DMS114 treated with DMSO at 0.1 percent for 48 hours (cell line): ENCODE data around the gene IL1RAPL1.

ENCODE experiments used
- DNase-seq: peaks from one replicate; lab custom pipeline; 2025; ENCODE audit not compliant: unreplicated experiment; lab: John Stamatoyannopoulos, UW

The IL1RAPL1 gene

DNA sequence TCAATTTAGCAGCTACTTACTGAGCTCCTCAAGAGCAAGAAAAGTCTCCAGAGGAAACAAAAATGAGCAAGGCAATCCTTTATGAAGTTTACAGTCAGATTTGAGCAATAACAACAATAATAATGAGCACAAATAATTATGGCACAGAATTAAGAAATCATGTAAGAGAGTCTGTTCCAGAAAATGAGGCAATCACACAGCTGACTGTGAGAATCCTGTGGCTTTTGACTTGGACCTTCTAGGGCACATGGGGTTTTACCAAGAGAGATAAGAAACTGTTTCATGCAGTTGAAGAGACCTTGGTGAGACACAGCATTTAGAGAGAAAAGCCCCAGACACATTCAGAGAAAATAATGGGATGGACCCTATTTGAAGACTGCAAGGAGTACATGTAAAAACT, 1265.5 kb downstream of the IL1RAPL1 start:
- no peak for DNase-seq

DNA sequence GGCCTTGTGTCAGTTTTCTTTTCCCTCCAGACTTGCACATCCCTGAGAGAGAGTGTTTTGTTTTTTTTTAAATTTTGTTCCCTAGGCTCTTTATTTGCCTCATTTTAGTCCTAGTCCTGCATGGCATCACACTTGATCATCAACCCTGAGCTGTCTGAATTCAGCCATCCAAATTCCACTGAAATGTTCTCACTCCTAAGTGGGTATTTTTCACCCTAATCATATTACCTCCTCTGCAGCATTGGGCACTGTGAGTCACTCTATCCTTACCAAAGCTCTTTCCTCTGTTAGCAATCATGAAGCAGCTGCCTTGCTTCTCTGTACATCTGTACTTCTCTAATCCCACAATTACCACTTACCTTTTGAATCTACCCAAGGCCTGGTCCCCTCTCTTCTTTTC, 1271.5 kb downstream of the IL1RAPL1 start:
- no peak for DNase-seq

DNA sequence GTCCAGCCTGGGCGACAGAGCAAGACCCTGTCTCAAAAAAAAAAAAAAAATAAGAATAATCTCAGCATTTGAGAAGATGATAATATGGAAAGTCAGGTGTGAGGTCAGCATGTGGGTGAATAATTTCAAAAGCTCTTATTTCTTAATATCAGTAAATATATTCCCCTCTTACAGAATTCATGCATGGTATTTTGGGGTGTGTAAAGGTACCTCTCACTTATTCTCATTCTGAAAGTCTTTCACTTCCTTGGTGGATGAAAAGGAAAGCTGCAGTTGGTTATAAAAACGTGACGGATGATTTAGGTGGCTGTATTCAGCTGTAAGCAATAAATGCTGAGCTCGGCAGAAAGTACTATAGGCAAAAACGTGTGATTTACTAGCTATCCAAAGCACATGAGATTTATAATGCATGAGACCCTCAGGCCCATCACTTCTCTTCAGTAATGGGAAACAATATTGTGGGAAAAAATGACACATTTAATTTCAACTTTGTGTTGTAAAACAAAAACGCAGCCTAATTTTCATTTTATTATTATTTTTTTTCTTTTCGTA, 1275.0 kb downstream of the IL1RAPL1 start:
- no peak for DNase-seq

DNA sequence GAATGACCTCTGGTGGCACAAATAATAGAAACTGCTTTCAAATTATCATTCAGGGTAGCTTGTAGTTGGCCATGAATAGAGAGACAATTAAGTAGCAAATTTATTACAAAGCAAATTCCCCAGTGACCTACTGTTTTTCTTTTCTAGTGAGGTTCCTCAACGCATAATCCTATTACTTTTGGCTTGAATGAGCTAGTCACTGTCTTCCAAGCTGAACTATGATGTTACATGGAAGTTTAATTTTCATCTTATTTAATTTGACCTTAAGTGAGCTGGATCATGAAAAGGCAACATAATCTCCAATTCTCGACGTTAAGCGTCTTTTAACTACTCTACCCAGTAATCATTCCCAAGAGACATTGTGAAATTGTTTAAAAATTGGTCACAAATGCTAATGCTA, 1280.7 kb downstream of the IL1RAPL1 start:
- no peak for DNase-seq

DNA sequence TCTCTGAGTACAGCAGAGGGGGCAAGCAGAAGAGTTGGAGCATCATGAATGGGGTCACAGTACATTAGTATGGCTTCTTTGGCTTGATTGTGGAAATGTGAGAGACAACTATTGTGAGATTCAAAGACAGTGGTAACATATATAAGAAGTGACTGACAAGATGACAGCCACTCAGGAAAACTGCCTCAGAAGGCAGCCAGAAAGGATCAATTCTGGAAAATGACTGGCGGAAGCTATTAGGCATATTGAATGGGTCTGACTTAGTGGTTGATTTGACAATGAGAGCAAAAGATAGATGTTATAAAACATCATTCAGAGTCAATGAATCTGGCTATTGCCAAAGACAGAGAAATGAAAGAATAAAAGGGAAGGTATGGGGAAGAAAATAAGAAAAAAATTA, 1282.6 kb downstream of the IL1RAPL1 start:
- no peak for DNase-seq

GRCh38 chrX:29870608-29871007, 1283.4 kb downstream of the IL1RAPL1 start:
- no peak for DNase-seq

DNA sequence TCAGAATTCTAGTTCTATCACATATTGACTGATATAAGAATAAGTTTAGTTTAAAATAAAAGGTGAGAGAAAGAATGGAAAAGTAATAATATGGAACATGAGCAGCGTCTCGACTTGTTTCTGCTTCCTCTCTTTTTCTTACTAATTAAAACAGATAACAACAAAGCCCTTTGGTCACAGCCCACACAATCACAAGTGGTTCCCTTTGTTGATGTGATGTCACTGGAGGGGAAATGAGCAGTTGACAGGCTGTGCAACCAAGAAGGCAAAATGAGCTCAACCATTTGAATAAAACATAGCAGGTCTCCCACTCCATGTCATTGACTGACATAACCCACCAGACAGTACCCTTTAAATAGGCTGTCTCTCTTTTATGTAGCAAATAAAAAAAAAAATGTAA, 1285.6 kb downstream of the IL1RAPL1 start:
- no peak for DNase-seq

DNA sequence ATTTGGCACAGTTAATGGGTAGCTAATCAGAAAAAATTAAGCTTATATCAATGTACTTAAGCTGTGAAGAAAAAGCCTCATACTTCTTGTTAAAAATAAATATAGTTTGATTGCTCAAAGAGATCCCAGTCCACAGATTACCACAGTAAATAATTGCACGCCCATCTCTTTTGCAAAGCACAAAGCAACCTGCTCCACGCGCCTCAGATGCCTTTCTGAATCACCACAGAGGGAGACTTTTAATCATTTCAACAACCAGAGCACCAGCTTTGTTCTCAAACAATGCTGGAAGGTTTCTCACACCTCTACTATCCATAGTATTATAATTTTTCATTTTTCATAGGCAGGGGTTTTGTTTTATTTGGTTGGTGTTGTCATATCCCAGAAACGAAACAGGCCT, 1289.5 kb downstream of the IL1RAPL1 start:
- DNase-seq, result no peak

GRCh38 chrX:29880977-29881376, 1293.7 kb downstream of the IL1RAPL1 start:
- DNase-seq, result no peak

- no peak for DNase-seq
These were observed 1302.8 kb downstream of the IL1RAPL1 start for GRCh38 chrX:29890004-29890403.

DNA sequence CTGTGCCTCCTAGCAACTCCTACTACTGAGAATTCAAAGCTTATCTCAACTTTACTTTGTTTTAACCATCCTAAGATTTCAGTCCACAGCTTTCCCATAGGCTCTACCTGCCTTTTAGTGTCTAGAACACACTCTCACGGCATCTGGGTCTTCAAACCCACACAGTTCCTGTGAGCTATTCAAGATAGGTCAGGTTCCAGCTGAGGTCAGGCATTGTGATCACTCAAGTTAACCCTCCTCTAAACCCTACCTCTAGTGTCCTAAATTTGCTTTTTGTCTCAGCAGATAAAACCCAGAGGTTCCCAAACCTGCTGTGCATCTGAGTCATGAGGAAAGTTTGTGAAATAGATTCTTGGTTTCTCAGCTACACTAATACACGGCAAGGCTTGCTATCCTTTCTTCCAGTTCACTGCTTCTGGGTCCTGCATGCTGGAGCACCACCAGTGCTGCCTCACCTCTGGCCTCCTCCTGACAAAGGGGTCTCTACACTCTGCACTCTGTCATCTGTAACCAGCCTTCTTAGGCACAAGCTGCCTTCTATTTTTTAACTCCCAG, 1303.5 kb downstream of the IL1RAPL1 start:
- DNase-seq, result no peak

DNA sequence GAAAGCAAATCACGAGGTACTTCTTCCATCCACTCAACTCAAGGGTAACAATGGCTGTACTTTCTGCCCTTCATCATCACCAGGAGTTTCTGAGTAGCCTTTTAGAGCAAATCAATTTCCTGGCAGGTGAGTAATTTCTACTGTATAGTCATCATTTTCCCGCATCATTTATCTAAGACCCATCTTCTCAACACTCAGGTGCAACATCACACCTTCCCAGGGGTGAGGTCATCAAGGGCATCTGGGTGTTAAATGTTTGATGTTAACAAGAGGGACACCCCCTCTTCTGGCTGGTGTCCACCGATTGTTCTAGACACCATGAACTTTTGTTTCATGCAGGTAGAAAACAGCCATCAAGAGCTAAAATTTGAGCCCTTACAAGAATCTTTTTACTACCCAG, 1314.8 kb downstream of the IL1RAPL1 start:
- no peak for DNase-seq

DNA sequence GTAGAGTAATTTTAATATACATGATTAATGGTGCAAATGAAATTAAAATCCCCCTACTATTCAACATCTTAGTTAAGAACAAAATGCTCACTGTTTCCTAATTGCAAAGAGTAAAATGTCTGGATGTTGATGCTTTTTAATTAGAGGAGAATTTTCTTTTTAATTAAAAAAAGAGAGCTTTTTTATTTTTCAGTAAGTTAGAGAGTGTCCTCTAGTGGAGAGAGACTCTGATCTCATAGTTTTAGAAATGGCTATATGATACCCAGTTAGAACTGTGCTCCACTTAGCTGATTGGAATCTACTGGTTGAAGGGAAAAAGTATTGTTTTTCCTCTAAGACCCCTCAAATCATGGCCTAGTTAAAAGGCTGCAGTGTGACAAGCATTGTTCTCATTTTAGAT, 1316.1 kb downstream of the IL1RAPL1 start:
- no peak for DNase-seq

GRCh38 chrX:29911673-29912072, 1324.4 kb downstream of the IL1RAPL1 start:
- no peak for DNase-seq

DNA sequence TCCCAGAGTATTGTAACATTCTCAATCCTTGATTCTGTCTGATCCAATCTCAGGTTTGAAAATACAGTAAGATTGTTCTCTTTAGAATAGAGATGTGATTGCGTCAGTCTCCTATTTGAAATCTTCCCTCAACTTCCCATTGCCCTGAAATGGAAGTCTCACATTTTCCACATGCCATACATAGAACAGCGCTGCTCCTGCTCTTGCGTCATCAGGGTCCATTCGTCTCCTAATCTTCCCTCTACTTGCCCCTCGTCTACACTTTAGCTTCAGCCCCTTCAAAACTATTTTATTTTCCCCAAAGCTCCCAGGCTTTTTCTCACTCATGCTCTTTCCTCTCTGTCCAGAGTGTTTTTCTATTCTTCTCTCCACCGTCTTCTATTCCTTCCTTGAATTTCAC, 1326.4 kb downstream of the IL1RAPL1 start:
- no peak for DNase-seq

DNA sequence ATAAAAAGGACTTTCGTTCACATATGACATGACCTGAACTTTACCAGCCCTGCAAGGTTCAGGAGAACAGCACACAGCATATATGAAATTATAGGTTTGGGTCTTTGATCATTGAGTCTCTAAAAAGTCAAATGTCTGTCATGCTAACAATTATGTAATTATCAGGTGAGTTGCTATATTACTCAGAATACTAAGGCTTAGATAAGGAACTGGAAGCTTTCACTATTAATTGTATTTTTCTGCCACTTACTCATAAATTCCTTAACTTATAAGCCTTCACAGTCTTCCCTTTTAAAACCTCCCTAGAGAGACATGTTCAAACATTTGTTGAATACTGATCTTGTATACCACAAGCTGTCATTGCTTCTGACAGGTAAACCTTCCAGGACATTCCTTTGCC, 1335.4 kb downstream of the IL1RAPL1 start:
- no peak for DNase-seq

GRCh38 chrX:29926056-29926455, 1338.8 kb downstream of the IL1RAPL1 start:
- DNase-seq, result no peak

GRCh38 chrX:29926659-29927058, 1339.4 kb downstream of the IL1RAPL1 start:
- DNase-seq, result no peak

DNA sequence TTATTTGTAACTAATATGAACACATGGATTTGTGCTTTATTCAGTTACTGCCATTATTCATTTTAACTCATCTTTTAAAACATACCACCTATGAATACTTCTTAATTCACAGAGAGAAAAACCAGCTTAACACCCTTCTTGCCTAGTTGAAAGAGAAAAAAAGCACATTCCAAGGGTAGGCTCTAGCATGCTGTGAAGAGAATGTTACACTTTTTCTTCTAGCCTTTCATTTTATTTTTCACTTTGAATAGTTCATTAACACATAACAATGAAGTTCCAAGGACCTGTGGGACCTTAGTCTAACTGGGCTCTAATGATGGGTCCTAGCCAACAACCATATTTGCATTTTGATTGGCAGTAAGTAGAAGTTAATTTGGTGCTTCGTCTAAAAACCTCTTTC, 1348.2 kb downstream of the IL1RAPL1 start:
- no peak for DNase-seq

DNA sequence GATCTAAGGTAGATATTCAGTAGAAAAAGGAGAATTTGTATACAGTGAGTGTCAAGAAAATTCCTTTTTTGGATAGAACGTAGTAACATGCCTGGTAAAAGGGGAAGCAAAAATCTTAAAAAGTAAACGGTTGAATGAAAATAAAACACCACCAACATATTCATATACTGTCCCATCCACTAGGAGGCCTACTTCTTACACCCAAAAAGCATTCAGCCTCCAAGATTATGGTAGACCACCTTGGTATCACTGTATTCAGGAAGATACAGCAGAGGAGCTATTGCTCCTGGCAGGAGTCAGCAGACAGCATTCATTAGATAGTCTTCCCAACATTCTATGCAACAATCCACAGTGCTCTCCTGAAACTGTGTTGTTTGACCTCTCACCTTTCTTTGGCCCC, 1353.5 kb downstream of the IL1RAPL1 start:
- DNase-seq, result no peak

DNA sequence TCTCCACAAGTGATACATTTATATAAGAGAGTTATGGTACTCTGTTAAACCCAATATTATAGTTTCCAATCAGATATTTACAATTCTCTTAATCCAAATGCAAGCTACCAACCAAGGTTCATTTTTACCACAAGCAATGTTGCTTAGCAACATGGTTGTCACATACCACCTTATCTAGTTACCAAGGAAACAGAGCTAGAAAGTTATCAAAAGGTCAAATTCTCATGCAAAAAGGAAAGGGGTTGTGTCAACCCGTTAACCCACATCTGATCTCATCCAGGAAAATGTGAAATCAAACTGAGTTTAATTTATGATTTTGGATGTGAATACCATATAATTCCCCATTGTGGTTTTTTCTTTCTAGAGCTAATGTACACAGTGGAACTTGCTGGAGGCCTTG, 1354.0 kb downstream of the IL1RAPL1 start:
- DNase-seq, result no peak

DNA sequence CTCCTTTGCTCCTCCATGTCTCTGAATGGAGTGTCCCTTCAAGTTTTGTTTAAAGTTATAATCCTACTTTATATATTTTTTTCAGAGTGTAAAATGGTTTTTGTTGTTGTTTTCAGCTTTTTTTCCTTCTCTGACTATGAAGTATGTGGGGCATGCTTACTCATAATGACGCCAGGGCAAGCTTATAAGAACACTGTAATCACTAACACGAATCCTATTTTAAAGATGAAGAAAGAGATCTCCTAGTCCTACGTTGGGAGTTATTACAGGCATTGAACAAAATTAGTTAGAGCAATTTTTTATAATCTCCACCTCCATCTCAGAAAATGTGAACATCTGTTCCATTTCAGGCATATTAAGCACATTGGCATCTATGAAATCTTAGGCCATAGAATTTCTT, 1360.0 kb downstream of the IL1RAPL1 start:
- DNase-seq, result no peak

GRCh38 chrX:29948653-29949052, 1361.4 kb downstream of the IL1RAPL1 start:
- no peak for DNase-seq
